Stimulated activated CD4-positive, alpha-beta T cell treated with anti-CD3 and anti-CD28 coated beads, Interleukin-1b, Interleukin-23, amount 100 ng/mL, for 1 hour (primary cell): ENCODE data around the gene MFAP2.

Experiments used
- DNase-seq, 2 donors: peaks; one replicate each; pipeline ENCODE4 v3.0.0-alpha.2; 2020; ENCODE audit warnings: low read depth in 2 of 2

Gene MFAP2

GRCh38 chr1:16980473-16981268 lies at the start of gene MFAP2:
MFAP2 (minus strand) TSS chr1:16980620; CDS start chr1:16978273, 2,347 bp downstream.
- no peak for DNase-seq

- no peak for DNase-seq
These were observed 49.8 kb upstream of the MFAP2 start for GRCh38 chr1:17030206-17030605.

GRCh38 chr1:17028662-17029188 lies 48.3 kb upstream of the MFAP2 start:
- no peak for DNase-seq

- DNase-seq = no peak
These were observed 47.5 kb upstream of the MFAP2 start for GRCh38 chr1:17027900-17028299.

- DNase-seq = no peak
These were observed 47.0 kb upstream of the MFAP2 start for GRCh38 chr1:17027403-17027802.

- no peak for DNase-seq
These were observed 44.3 kb upstream of the MFAP2 start for GRCh38 chr1:17024721-17025120.

- DNase-seq = no peak
These were observed 43.2 kb upstream of the MFAP2 start for GRCh38 chr1:17023573-17023972.

GRCh38 chr1:17023102-17023501 lies 42.7 kb upstream of the MFAP2 start:
- no peak for DNase-seq

GRCh38 chr1:17021896-17022295 lies 41.5 kb upstream of the MFAP2 start:
- DNase-seq = no peak

- DNase-seq = no peak
These were observed 40.1 kb upstream of the MFAP2 start for GRCh38 chr1:17020502-17020901.

GRCh38 chr1:17018849-17019248 lies 38.4 kb upstream of the MFAP2 start:
- DNase-seq = no peak

- no peak for DNase-seq
These were observed 37.0 kb upstream of the MFAP2 start for GRCh38 chr1:17017435-17017834.

- no peak for DNase-seq
These were observed 35.9 kb upstream of the MFAP2 start for GRCh38 chr1:17016317-17016661.

- no peak for DNase-seq
These were observed 34.5 kb upstream of the MFAP2 start for GRCh38 chr1:17014671-17015567.

GRCh38 chr1:17013491-17014320 lies 33.3 kb upstream of the MFAP2 start:
- no peak for DNase-seq

GRCh38 chr1:17012775-17013490 lies 32.5 kb upstream of the MFAP2 start:
- no peak for DNase-seq

GRCh38 chr1:17011439-17012307 lies 31.3 kb upstream of the MFAP2 start, which contains the start of gene ATP13A2:
ATP13A2 (minus strand) TSS chr1:17011928; CDS start chr1:17011738, 190 bp downstream.
- peak; percentile 50 to 67 for DNase-seq

GRCh38 chr1:17011092-17011438 lies 30.6 kb upstream of the MFAP2 start:
- no peak for DNase-seq

GRCh38 chr1:17009706-17010105 lies 29.3 kb upstream of the MFAP2 start:
- no peak for DNase-seq

- no peak for DNase-seq
These were observed 27.9 kb upstream of the MFAP2 start for GRCh38 chr1:17008208-17008855.
